Activated CD4-positive, alpha-beta T cell treated with anti-CD3 and anti-CD28 coated beads, Interleukin-2, amount 50 U/mL, for 1 hour (primary cell): Measurements from ENCODE around the gene SYNE2.

Experiments used
- DNase-seq: peaks from one replicate; pipeline ENCODE4 v3.0.0-alpha.2; 2020

SYNE2 gene

GRCh38 chr14:63910583-63911363 is 58.0 kb downstream of the SYNE2 start:
- DNase-seq, result no peak

DNA sequence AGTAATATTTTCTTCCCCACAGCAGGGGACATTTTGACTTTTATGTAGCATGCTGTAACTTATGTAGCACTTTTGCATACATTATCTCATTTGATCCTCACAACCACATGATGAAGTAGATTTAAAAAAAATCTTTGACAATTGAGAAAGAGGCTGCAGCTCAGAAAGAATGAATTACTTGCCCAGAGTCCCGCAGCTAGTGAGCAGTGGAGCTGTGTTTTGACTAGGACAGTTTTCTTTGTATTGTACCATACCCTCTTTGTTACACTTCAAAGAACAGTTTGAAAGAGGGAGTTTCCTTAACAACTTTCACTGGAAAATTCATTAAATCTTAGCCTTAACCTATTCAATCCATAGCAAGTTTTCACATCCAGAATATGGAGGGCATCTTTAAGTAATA is 58.6 kb downstream of the SYNE2 start:
- no peak for DNase-seq

- no peak for DNase-seq
Observed at GRCh38 chr14:63912286-63912685, 59.5 kb downstream of the SYNE2 start.

- DNase-seq, result no peak
Observed at GRCh38 chr14:63918411-63918810, 65.6 kb downstream of the SYNE2 start.

DNA sequence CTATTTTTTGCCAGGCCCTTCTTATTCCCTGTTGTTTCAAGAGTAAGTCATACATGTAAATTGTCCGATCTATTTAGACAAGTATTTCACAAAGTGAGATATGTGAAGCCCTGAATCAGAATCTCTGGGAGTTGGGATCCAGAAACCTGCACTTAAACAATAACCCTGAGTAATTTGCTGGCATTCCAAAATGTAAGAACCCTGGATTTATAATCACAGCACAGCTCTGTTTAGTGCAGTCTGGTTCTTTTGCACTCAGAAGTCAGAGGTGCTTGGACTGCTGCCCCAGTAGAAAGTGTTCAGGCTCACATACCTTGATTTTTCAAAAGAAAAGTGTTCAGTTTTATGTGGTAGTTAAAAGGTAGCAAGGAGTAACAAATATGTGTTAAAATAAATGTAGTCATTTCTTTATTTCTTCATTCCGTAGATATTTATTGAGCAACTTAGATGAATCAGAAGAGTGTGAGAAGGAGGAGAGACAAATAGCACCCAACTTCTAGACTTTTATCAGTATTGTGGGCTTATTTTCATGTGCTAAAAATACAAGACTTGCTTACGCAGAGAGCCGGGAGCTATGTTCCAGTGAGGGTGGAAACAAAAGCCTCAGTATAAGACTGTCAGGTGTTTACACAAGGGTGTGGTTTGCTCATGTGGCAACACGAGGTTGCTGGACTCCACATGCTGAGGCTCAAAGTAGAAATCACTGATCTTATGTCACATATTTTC is 70.1 kb downstream of the SYNE2 start:
- no peak for DNase-seq

GRCh38 chr14:63923422-63923752 is 70.6 kb downstream of the SYNE2 start:
- DNase-seq, result no peak

GRCh38 chr14:63924375-63924774 is 71.6 kb downstream of the SYNE2 start:
- no peak for DNase-seq

DNA sequence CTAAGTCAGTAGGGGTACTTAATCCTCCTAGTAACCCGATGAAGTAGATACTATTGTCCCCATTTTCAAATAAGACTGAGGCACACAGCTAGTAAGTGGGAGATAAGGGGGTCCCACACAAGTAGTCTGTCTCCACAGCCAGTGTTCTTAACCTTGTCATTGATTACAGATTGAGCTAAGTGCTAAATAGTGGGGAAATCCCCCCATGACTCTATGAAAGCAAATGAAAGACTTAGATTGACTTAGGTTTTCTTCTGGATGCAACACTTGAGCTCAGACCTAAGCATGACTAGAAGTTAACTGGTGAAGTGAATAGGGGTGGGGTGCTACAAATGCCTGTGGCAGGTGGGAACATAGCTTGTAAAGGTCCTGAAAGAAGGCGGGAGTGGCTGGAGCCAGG is 73.8 kb downstream of the SYNE2 start:
- no peak for DNase-seq

GRCh38 chr14:63928744-63929174 is 76.0 kb downstream of the SYNE2 start:
- DNase-seq, result no peak

DNA sequence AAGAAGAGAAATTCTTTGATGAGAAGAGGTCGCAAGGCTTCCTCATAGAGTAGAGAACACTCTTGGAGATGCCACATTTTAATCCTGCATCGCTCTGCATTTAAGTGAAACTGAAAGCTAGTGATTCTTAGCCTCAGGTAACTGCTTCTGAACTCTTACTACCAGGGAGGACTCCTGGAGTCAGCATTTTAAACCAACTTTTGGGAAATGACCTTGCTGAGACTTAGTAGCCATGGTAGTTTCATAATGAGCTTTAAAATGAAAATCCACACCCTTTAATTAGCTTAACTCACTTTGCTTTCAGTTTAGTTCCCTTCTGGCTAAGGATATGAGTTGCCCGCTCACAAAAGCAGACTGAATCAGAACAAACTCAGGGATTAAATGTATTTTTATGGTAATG is 80.3 kb downstream of the SYNE2 start:
- no peak for DNase-seq

- DNase-seq, result no peak
Observed at GRCh38 chr14:63933711-63934110, 80.9 kb downstream of the SYNE2 start.

DNA sequence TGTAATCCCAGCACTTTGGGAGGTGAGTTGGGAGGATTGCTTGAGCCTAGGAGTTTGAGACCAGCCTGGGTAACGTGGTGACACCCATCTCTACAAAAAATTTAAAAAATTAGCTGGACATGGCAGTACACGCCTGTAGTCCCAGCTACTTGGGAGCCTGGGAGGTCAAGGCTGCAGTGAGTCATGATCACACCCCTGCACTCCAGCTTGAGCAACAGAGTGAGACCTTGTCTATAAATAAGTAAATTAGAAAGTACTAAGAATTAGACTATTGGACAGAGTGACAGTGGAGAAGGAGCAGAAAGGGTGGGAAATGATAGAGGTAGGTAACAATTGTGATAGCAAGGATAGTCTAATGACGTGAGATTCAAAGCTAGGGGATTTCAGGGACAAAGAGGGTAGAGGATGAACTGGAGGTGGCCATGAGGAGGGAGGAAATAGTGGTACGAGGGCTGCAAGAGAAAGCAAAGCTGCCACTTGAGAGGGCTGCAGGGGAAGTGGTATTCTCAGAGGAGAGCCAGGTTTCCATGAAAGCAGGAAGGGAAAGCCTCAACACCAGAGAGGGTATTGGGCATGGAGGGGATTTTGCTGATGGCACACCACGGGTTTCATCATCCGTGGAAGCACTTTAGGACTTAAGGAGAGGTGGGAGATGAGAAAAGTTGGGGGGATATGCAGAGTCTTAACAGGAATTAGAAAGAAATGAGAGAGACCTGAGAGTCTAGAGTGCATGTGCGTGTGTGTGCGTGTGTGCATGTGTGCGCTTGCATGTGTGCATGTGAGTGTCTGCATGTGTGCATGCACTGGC is 85.6 kb downstream of the SYNE2 start:
- no peak for DNase-seq

DNA sequence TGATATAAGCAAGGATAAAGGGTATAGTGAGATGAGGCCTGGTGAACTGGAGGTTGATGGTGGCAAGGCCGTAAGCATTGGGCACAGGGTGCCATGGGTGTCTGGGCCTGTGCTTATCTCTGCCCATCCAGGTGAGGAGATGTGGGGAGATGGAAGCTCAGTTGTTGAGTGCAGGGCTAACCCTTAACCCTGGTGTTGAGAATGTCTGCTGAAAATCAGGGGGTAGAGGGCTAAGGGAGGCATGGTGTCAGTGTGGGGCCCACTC is 86.1 kb downstream of the SYNE2 start:
- no peak for DNase-seq

DNA sequence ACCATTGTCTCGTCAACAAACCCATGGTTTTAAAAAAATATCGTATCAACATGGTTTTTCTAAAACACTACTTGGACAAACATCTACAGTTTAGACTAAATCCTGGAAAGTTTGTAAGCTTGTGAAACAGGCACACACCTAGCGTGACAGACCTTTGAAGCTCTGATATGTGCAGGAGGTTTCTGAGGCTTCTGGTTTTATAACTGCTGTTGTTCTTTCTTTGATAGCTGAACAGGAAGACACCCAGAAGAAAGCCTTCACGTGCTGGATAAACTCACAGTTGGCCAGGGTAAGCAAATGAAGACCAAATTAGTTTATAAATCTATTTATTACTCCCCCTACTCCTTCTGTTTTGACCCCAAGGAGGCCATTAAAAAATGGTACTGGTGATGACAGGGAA is 87.6 kb downstream of the SYNE2 start:
- no peak for DNase-seq

DNA sequence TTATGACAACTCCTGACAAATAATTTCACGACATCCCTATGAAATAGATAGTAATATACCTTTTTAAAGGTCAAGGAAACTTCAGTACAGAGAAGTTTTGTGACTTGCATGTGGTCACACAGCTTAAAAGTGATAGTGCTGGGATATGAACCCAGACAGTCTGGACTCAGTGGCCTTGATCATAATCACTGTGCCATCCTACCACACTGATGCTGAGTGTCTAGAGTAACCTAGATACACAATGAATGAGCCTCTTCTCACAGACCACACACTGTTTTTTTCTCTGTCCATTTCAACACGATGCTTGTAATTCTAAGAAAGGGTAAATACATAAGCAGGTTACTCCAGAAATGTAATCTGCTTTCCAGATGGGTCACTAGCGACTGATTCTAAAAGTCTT is 88.2 kb downstream of the SYNE2 start:
- no peak for DNase-seq

- DNase-seq, result no peak
Observed at GRCh38 chr14:63949696-63950095, 96.9 kb downstream of the SYNE2 start.

DNA sequence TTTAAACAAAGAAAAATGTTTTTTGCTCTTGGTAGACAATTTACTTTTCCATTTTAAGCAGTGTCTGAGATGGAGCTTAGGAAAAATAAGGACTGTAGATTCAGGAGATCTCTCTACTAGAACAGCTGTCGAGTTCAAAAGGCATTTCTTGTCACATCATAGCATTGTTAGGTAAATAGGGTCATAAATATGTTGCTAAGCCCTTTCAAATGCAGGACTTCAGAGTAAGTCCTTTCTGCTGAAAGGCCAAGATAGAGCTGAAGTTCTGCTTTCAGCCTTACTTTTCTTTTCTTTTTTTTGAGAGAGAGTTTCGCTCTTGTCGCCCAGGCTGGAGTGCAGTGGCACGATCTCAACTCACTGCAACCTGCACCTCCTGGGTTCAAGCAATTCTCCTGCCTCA is 98.2 kb downstream of the SYNE2 start:
- DNase-seq, result no peak

DNA sequence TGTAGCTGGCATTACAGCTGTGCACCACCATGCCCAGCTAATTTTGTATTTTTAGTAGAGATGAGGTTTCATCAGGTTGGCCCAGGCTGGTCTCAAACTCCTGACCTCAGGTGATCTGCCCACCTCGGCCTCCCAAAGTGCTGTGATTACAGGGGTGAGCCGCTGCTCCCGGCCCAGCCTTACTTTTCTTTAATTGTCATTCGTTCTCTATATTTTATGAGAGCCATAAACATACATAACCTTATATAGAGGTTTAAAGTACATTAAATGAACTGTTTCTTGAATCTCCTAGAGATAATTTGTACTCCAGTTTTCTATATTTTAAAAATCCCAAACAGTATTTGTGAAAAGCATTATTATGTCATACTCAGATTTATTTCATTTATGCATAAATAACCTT is 98.6 kb downstream of the SYNE2 start:
- no peak for DNase-seq

DNA sequence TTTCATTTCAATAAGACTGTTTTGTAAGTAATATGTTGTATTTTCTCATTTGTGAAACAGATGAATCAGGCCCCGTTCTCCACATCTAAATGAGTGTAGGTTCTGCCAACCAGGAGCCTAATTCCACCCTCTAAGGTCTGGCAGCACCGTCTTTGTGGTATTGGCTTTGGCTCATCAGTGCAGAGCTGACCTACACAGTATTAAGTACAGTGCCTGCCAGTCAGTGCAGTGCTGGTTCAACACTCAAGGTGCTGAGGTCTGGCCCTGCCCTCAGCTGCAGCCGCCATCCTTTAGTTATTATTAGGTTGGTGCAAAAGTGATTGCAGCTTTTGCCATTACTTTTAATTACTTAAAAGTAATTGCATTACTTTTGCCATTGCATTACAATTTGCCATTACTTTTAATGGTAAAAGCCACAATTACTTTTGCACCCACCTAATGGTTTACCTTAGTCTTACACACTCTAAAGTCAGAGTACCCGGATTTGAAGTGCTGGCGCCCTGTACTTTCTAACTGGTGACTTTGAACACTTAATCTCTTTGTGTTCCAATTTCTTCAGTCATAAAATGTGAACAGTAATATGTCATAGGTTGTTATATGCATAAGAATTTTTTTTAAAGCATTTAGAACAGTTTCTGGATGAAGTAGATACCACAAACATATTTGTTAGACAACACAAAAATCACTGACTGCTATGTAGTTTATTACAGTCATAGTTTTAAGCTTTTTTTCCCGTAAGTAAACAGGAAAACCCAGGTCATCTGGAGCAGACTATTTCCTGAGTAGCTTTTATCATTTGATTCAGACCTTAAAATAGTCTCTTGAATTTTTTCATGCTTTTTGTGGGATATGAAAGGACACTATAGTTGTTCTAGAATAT is 99.5 kb downstream of the SYNE2 start:
- DNase-seq, result no peak

- no peak for DNase-seq
Observed at GRCh38 chr14:63952933-63953437, 100.2 kb downstream of the SYNE2 start.

DNA sequence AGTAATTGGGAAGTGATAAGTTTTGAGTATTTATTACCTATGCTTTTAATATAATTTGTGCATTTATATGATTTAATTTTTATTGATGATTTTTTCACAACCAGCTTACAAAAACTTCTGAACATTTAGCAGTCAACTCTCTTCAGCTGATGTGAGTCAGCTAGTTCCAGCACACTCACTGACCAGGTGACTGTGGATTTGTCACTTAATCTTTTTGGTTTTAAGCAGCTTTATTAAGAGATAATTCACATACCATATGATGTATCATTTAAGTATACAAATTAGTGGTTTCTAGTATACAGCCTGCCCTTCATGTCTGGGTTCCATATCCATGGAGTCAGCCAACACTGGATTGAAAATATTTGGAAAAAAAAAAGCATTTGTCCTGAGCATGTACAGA is 103.5 kb downstream of the SYNE2 start:
- no peak for DNase-seq

DNA sequence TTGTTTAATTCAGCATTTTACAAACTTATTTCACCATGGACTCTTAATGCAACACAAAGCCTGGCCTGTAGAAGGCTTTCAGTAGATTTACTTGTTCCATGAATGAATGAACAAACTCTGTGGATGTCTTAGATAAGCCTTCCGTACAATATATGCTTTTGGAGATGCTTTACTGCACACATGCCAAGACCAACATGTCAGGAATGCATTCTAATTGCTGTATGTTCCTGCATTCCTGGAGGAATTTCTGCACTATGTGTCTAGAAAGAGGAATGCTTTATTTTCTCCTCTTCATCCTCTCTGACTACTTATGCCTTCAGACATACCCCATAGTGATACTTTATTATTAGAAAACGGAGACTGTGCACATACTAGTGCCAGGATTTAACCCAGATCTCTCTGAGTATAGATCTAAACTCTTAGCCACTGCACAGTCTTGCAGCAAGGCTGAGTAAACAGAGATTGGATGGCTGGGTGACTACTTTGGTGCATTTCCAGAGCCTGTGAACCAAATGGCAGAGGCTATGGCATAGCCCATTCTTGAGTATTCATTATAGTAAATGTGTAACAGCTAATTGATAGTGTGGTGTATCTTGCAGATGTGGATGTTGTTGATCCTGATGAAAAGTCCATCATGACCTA is 108.2 kb downstream of the SYNE2 start:
- no peak for DNase-seq
